Prostate gland (tissue), 2 donors: ENCODE data around the gene SCAPER. TPM values are rescaled to one million over a fixed set of nuclear protein-coding genes. Genes with fewer than 3 reads are reported as not detected.

Source experiments
- DNase-seq: peaks from one replicate; pipeline ENCODE4 v3.0.0-alpha.2; 2019; ENCODE audit warnings: low spot score
- H3K27ac ChIP-seq, 2 donors: fragments of 200-600 bp; sonication (generic); 2 replicates each; pipeline ENCODE4 v1.5.1; 2017 to 2019
- H3K27me3 ChIP-seq: fragments of 200-600 bp; sonication (generic); replicated peaks from 2 replicates; pipeline ENCODE4 v1.5.1; 2019; ENCODE audit not compliant: insufficient read depth
- H3K36me3 ChIP-seq, 2 donors: fragments of 200-600 bp; sonication (generic); 1 replicate in 1 of 2; 2 replicates in 1 of 2; pipeline versions ENCODE4 v1.5.1 to v1.8.1; 2017 to 2019
- H3K4me1 ChIP-seq: fragments of 200-600 bp; sonication (generic); replicated peaks from 2 replicates; pipeline ENCODE4 v1.5.1; 2019
- H3K4me3 ChIP-seq, 2 donors: fragments of 200-600 bp; sonication (generic); 2 replicates each; pipeline ENCODE4 v1.5.1; 2017 to 2019
- H3K9me3 ChIP-seq: fragments of 200-600 bp; sonication (generic); 2 replicates; pipeline ENCODE4 v1.5.1; 2017
- CTCF ChIP-seq, 4 experiments: fragments of 200-600 bp in 2 of 4; fragments of 450-650 bp in 2 of 4; sonication (generic) in 2 of 4; IDR thresholded peaks; 1 replicate in 3 of 4; 2 replicates in 1 of 4; pipeline ENCODE4 v1.5.1; 2016 to 2019; ENCODE audit warnings: antibody characterized with exemption in 4 of 4, mild to moderate bottlenecking in 2 of 4, moderate library complexity in 2 of 4
- POLR2A ChIP-seq: fragments of 450-650 bp; IDR thresholded peaks from one replicate; pipeline ENCODE4 v1.6.1; 2016; ENCODE audit warnings: antibody characterized with exemption, mild to moderate bottlenecking
- POLR2AphosphoS5 ChIP-seq: sonication (generic); formaldehyde crosslinking; IDR thresholded peaks from one replicate; pipeline ENCODE4 v1.6.1; 2017; ENCODE audit warnings: antibody characterized with exemption
- WGBS: methylation state at CpG from one replicate; pipeline ENCODE4 v1.1.5; 2018; 5-methylcytosine and 5-hydroxymethylcytosine counted together
- intact Hi-C: fragments of 100-400 bp; cut with DNase I; formaldehyde crosslinking; loops from one replicate; pipeline ENCODE4 v1.14.2; 2022
- total RNA-seq, 2 donors: library from RNA; depleted of rRNA; stranded (reverse); fragments of >200 nt; gene quantifications; one replicate each; pipeline ENCODE4 v1.1.0, GENCODE V29; 2016

SCAPER gene
- total RNA-seq, 2 donors from 2014 or later, result 19.1 to 38.9 TPM

- no peaks in the 10 kb centered on the region for H3K4me1 ChIP-seq
- intact Hi-C loops, result no loop called here
- no peaks in the 10 kb centered on the region for H3K9me3 ChIP-seq
- no peak overlapping the region for H3K4me3 ChIP-seq
- TF ChIP-seq POLR2A, result no peak
- TF ChIP-seq POLR2AphosphoS5, result no peak
- no peak for TF ChIP-seq CTCF (IDR thresholded peaks at IDR 0.05)
- 98% methylated on average over 2 of the region's 2 CpGs for WGBS
- DNase-seq, result no peak
- no peak overlapping the region for H3K27ac ChIP-seq
- no peaks in the 10 kb centered on the region for H3K36me3 ChIP-seq
- H3K27me3 ChIP-seq, result no peaks in the 10 kb centered on the region
Measured at GRCh38 chr15:76791511-76791910, 113.6 kb downstream of the SCAPER start.

GRCh38 chr15:76787273-76787672 is 117.9 kb downstream of the SCAPER start:
- intact Hi-C loops, result no loop called here
- WGBS, result 96% methylated on average over 4 of the region's 4 CpGs
- H3K27ac ChIP-seq, result no peak overlapping the region
- no peak overlapping the region for H3K4me3 ChIP-seq
- no peak for TF ChIP-seq POLR2A
- no peak for TF ChIP-seq POLR2AphosphoS5
- no peak for TF ChIP-seq CTCF (IDR thresholded peaks at IDR 0.05)
- no peaks in the 10 kb centered on the region for H3K27me3 ChIP-seq
- no peaks in the 10 kb centered on the region for H3K36me3 ChIP-seq
- H3K9me3 ChIP-seq, result no peaks in the 10 kb centered on the region
- DNase-seq, result no peak
- H3K4me1 ChIP-seq, result no peaks in the 10 kb centered on the region

GRCh38 chr15:76776969-76777368 is 128.2 kb downstream of the SCAPER start:
- no peak overlapping the region for H3K4me3 ChIP-seq
- H3K27me3 ChIP-seq, result no peaks in the 10 kb centered on the region
- TF ChIP-seq POLR2AphosphoS5, result no peak
- no peak for TF ChIP-seq POLR2A
- TF ChIP-seq CTCF (IDR thresholded peaks at IDR 0.05), result no peak
- no peak for DNase-seq
- H3K4me1 ChIP-seq, result no peaks in the 10 kb centered on the region
- H3K36me3 ChIP-seq, result no peaks in the 10 kb centered on the region
- H3K9me3 ChIP-seq, result no peaks in the 10 kb centered on the region
- no peak overlapping the region for H3K27ac ChIP-seq
- intact Hi-C loops, result no loop called here

GRCh38 chr15:76776480-76776879 is 128.7 kb downstream of the SCAPER start:
- Histone ChIP-seq H3K27ac (no peak overlapping the region), H3K9me3 (no peaks in the 10 kb centered on the region), H3K27me3 (no peaks in the 10 kb centered on the region), H3K4me3 (no peak overlapping the region), H3K36me3 (no peaks in the 10 kb centered on the region), H3K4me1 (no peaks in the 10 kb centered on the region)
- TF ChIP-seq POLR2AphosphoS5 (no peak), POLR2A (no peak), CTCF (IDR thresholded peaks at IDR 0.05) (no peak)
- intact Hi-C loops, result no loop called here
- WGBS, result 97% methylated on average over 1 of the region's 1 CpG
- no peak for DNase-seq

- Histone ChIP-seq H3K4me1 (no peaks in the 10 kb centered on the region), H3K36me3 (no peaks in the 10 kb centered on the region), H3K27me3 (no peaks in the 10 kb centered on the region), H3K4me3 (no peak overlapping the region), H3K9me3 (no peaks in the 10 kb centered on the region), H3K27ac (no peak overlapping the region)
- TF ChIP-seq CTCF (IDR thresholded peaks at IDR 0.05) (no peak), POLR2A (no peak), POLR2AphosphoS5 (no peak)
- no peak for DNase-seq
- intact Hi-C loops, result no loop called here
- WGBS, result 88% methylated on average over 1 of the region's 1 CpG
Measured at GRCh38 chr15:76773234-76773633, 131.9 kb downstream of the SCAPER start.
